Uterus (tissue), 2 donors: ENCODE measurements around the gene NUPR2.
"Not testable (repeated sequence)": the region's sequence is repeated elsewhere in the genome, so short reads cannot be mapped to it uniquely, and the experiment has no call there.

Experiments
- CTCF ChIP-seq, 4 experiments: fragments of 200-600 bp in 2 of 4; fragments of 450-650 bp in 2 of 4; sonication (generic) in 2 of 4; IDR thresholded peaks; one replicate each; pipeline ENCODE4 v1.5.1; 2016 to 2019; ENCODE audit warnings: antibody characterized with exemption in 4 of 4, mild to moderate bottlenecking in 2 of 4, moderate library complexity in 1 of 4
- POLR2A ChIP-seq, 2 donors: fragments of 450-650 bp; IDR thresholded peaks; one replicate each; pipeline ENCODE4 v1.6.1; 2016; ENCODE audit warnings: antibody characterized with exemption in 2 of 2, mild to moderate bottlenecking in 1 of 2, moderate library complexity in 1 of 2

GRCh38 chr7:56080726-56081435 lies 35.3 kb downstream of the NUPR2 start:
- not testable (repeated sequence) for TF ChIP-seq POLR2A, CTCF (IDR thresholded peaks at IDR 0.05)
